Mesenchymal stem cell (in vitro differentiated cells and primary cell): ENCODE data around the gene FLT1.

Experiments
- DNase-seq: peaks from one replicate; pipeline ENCODE4 v3.0.0-alpha.2; 2013
- H2AFZ ChIP-seq: one replicate; pipeline ENCODE4 v1.6.1; 2013; ENCODE audit warnings: low read depth, mild to moderate bottlenecking, control low read depth, inconsistent platforms, low read length, moderate library complexity
- H2AK5ac ChIP-seq: 2 replicates; pipeline ENCODE4 v1.6.1; 2013; ENCODE audit warnings: low read length, moderate library complexity, mild to moderate bottlenecking, inconsistent platforms; ENCODE audit not compliant: severe bottlenecking
- H2BK120ac ChIP-seq: one replicate; pipeline ENCODE4 v1.6.1; 2013; ENCODE audit warnings: low read depth, mild to moderate bottlenecking, inconsistent platforms, low read length, moderate library complexity
- H2BK12ac ChIP-seq, 2 experiments: one replicate each; pipeline ENCODE4 v1.6.1; 2013; ENCODE audit warnings: inconsistent platforms in 2 of 2, low read length in 2 of 2, mild to moderate bottlenecking in 2 of 2, moderate library complexity in 2 of 2, control low read depth in 1 of 2
- H2BK15ac ChIP-seq: one replicate; pipeline ENCODE4 v1.6.1; 2013; ENCODE audit warnings: mild to moderate bottlenecking, low read depth, inconsistent platforms; ENCODE audit not compliant: poor library complexity, severe bottlenecking
- H2BK5ac ChIP-seq: 2 replicates; pipeline ENCODE4 v1.6.1; 2013; ENCODE audit warnings: low read depth, mild to moderate bottlenecking, low read length, control low read depth, inconsistent platforms; ENCODE audit not compliant: poor library complexity, severe bottlenecking
- H3K14ac ChIP-seq, 2 experiments: one replicate each; pipeline ENCODE4 v1.6.1; 2013; ENCODE audit warnings: inconsistent platforms in 2 of 2, low read length in 2 of 2, control low read depth in 1 of 2, mild to moderate bottlenecking in 1 of 2, moderate library complexity in 1 of 2
- H3K18ac ChIP-seq, 2 experiments: one replicate each; pipeline ENCODE4 v1.6.1; 2013; ENCODE audit warnings: inconsistent platforms in 2 of 2, low read length in 2 of 2, control low read depth in 1 of 2, low read depth in 1 of 2, mild to moderate bottlenecking in 1 of 2
- H3K23ac ChIP-seq, 2 experiments: one replicate each; pipeline ENCODE4 v1.6.1; 2013; ENCODE audit warnings: inconsistent platforms in 2 of 2, low read length in 2 of 2, mild to moderate bottlenecking in 2 of 2, moderate library complexity in 2 of 2, control low read depth in 1 of 2
- H3K27ac ChIP-seq: 2 replicates; pipeline ENCODE4 v1.5.1; 2013; ENCODE audit warnings: mild to moderate bottlenecking, moderate library complexity, low read length, control low read depth, inconsistent platforms; ENCODE audit not compliant: poor library complexity, severe bottlenecking
- H3K27me3 ChIP-seq, 2 experiments: 2 replicates each; pipeline versions ENCODE4 v1.6.1 to v1.7.0; 2013; ENCODE audit warnings: low read length in 2 of 2, mild to moderate bottlenecking in 2 of 2, moderate library complexity in 2 of 2, control low read depth in 1 of 2, inconsistent platforms in 1 of 2; ENCODE audit not compliant: control insufficient read depth in 1 of 2, insufficient read depth in 1 of 2
- H3K36me3 ChIP-seq, 2 experiments: 2 replicates each; pipeline versions ENCODE4 v1.6.1 to v1.7.0; 2013; ENCODE audit warnings: low read length in 2 of 2, control low read depth in 1 of 2, inconsistent platforms in 1 of 2, low read depth in 1 of 2, mild to moderate bottlenecking in 1 of 2; ENCODE audit not compliant: insufficient read depth in 2 of 2, control insufficient read depth in 1 of 2
- H3K4ac ChIP-seq, 2 experiments: one replicate each; pipeline ENCODE4 v1.6.1; 2013; ENCODE audit warnings: inconsistent platforms in 2 of 2, low read length in 2 of 2, mild to moderate bottlenecking in 2 of 2, moderate library complexity in 2 of 2, control low read depth in 1 of 2, low read depth in 1 of 2
- H3K4me1 ChIP-seq: 2 replicates; pipeline ENCODE4 v1.6.1; 2013; ENCODE audit warnings: low read depth, low read length, control low read depth; ENCODE audit not compliant: control insufficient read depth, insufficient read depth
- H3K4me2 ChIP-seq: 2 replicates; pipeline ENCODE4 v1.6.1; 2013; ENCODE audit warnings: low read length, mild to moderate bottlenecking, inconsistent platforms; ENCODE audit not compliant: poor library complexity, severe bottlenecking
- H3K4me3 ChIP-seq, 2 experiments: 2 replicates each; pipeline versions ENCODE4 v1.5.1 to v1.7.0; 2013; ENCODE audit warnings: low read length in 2 of 2, mild to moderate bottlenecking in 2 of 2, control low read depth in 1 of 2, low read depth in 1 of 2; ENCODE audit not compliant: insufficient read depth in 1 of 2
- H3K79me1 ChIP-seq: replicated peaks from 2 replicates; pipeline ENCODE4 v1.6.1; 2013; ENCODE audit warnings: mild to moderate bottlenecking, control low read depth, low read length, inconsistent platforms; ENCODE audit not compliant: poor library complexity, severe bottlenecking
- H3K9ac ChIP-seq: 2 replicates; pipeline ENCODE4 v1.7.0; 2013; ENCODE audit warnings: mild to moderate bottlenecking, low read length, moderate library complexity
- H3K9me3 ChIP-seq: 2 replicates; pipeline ENCODE4 v1.7.0; 2013; ENCODE audit warnings: mild to moderate bottlenecking, low read length; ENCODE audit not compliant: control insufficient read depth
- H4K8ac ChIP-seq: one replicate; pipeline ENCODE4 v1.6.1; 2013; ENCODE audit warnings: inconsistent platforms, mild to moderate bottlenecking, low read length, moderate library complexity
- H4K91ac ChIP-seq: one replicate; pipeline ENCODE4 v1.6.1; 2013; ENCODE audit warnings: mild to moderate bottlenecking, low read length, inconsistent platforms
- WGBS: methylation state at CpG from one replicate; pipeline ENCODE4 v1.1.7; 2013; ENCODE audit warnings: mixed read lengths; 5-methylcytosine and 5-hydroxymethylcytosine counted together

Gene FLT1

GRCh38 chr13:28271056-28271840 is 223.7 kb downstream of the FLT1 start:
- H2BK12ac ChIP-seq: no peak overlapping the region
- H3K4me1 ChIP-seq: no peaks in the 10 kb centered on the region
- no peak overlapping the region for H3K4me2 ChIP-seq
- no peak overlapping the region for H3K27ac ChIP-seq
- no CpG with 5 or more reads among the region's 2 CpGs for WGBS
- no peak overlapping the region for H2BK120ac ChIP-seq
- H3K23ac ChIP-seq: no peak overlapping the region
- DNase-seq: no peak
- H3K18ac ChIP-seq: no peak overlapping the region
- H3K36me3 ChIP-seq: peaks cover 3 to 64% of the 10 kb centered on the region in 2 experiments
- H4K8ac ChIP-seq: no peak overlapping the region
- H2AFZ ChIP-seq: no peak overlapping the region
- H3K27me3 ChIP-seq: no peaks in the 10 kb centered on the region
- no peak overlapping the region for H4K91ac ChIP-seq
- H3K4ac ChIP-seq: no peak overlapping the region
- H2BK5ac ChIP-seq: no peak overlapping the region
- H3K9me3 ChIP-seq: no peaks in the 10 kb centered on the region
- H2AK5ac ChIP-seq: no peak overlapping the region
- H2BK15ac ChIP-seq: no peak overlapping the region
- no peak overlapping the region for H3K4me3 ChIP-seq
- no peak overlapping the region for H3K14ac ChIP-seq
- H3K9ac ChIP-seq: no peak overlapping the region
- H3K79me1 ChIP-seq: peaks cover 4% of the 10 kb centered on the region

DNA sequence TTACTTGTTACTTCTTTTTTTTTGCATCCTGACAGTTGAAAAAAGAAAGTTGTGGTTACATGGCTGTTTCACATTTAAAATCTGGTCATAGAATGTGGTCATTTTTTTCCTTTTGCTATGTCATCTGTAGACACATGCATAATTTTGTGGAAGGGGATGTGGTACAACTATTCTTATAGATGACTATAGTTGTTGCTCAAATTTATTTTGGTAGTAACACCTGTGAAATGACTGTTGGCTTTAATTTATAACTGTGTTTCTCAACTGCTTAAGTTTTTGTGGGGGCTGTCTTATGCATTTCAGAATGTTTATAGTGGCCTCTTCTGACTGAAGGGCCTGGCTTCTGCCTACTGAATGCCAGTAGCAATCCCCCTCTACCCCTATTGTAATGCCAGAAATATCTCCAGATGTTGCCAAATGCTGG is 226.1 kb downstream of the FLT1 start:
- Histone ChIP-seq H3K4me2 (no peak overlapping the region), H4K8ac (no peak overlapping the region), H3K27ac (no peak overlapping the region), H3K9me3 (no peaks in the 10 kb centered on the region), H3K4ac (no peak overlapping the region), H3K4me1 (no peaks in the 10 kb centered on the region), H3K9ac (no peak overlapping the region), H2BK120ac (no peak overlapping the region), H3K36me3 (peaks cover 3 to 57% of the 10 kb centered on the region in 2 experiments), H3K18ac (no peak overlapping the region), H3K79me1 (peaks cover 5% of the 10 kb centered on the region), H2BK12ac (no peak overlapping the region), H3K27me3 (no peaks in the 10 kb centered on the region), H2AFZ (no peak overlapping the region), H2BK15ac (no peak overlapping the region), H2BK5ac (no peak overlapping the region), H3K14ac (no peak overlapping the region), H2AK5ac (no peak overlapping the region), H4K91ac (no peak overlapping the region), H3K23ac (no peak overlapping the region), H3K4me3 (no peak overlapping the region)
- no peak for DNase-seq

DNA sequence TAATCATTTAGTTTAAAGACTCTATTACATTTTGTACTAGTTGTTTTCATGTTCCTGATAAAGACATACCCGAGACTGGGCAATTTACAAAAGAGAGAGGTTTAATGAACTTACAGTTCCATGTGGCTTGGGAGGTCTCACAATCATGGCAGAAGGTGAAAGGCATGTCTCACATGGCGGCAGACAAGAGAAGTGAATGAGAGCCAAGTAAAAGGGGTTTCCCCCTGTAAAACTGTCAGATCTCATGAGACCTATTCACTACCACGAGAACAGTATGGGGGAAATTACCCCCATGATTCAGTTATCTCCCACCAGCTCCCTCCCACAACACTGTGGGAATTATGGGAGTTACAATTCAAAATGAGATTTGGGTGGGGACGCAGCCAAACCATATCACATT is 227.4 kb downstream of the FLT1 start:
- Histone ChIP-seq H2AK5ac (no peak overlapping the region), H2BK15ac (no peak overlapping the region), H3K27ac (no peak overlapping the region), H3K4me1 (no peaks in the 10 kb centered on the region), H4K91ac (no peak overlapping the region), H3K4me2 (no peak overlapping the region), H2BK120ac (no peak overlapping the region), H3K14ac (no peak overlapping the region), H2BK5ac (no peak overlapping the region), H4K8ac (no peak overlapping the region), H3K4ac (no peak overlapping the region), H3K36me3 (peaks cover 3 to 61% of the 10 kb centered on the region in 2 experiments), H3K18ac (no peak overlapping the region), H3K79me1 (peaks cover 6% of the 10 kb centered on the region), H3K27me3 (no peaks in the 10 kb centered on the region), H3K4me3 (no peak overlapping the region), H3K9ac (no peak overlapping the region), H3K9me3 (no peaks in the 10 kb centered on the region), H2AFZ (no peak overlapping the region), H3K23ac (no peak overlapping the region), H2BK12ac (no peak overlapping the region)
- WGBS: 100% methylated on average over 2 of the region's 4 CpGs
- DNase-seq: no peak

DNA sequence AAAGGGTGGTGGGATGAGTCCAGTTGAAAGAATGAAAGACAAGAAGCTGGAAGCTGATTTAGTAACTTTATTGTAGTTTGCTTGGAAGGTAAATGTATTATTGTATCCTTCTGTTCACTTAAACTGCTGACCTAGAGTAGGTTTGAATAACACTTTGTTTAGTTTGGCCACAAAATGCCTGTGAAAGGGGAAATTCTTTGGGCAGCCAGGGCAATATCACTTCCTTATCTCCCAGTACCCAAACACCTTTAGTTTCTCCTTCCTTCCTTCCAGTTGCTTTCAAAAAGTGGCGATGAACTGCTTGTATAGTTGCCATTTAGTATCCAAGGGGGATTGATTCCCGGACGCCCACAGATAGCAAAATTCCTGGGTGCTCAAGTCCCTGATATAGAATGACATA is 236.5 kb downstream of the FLT1 start:
- DNase-seq: no peak
- Histone ChIP-seq H2AFZ (no peak overlapping the region), H3K4me3 (no peak overlapping the region), H3K4me2 (no peak overlapping the region), H4K91ac (no peak overlapping the region), H3K4me1 (no peaks in the 10 kb centered on the region), H3K4ac (no peak overlapping the region), H3K23ac (no peak overlapping the region), H3K27ac (no peak overlapping the region), H3K36me3 (peaks cover 12 to 71% of the 10 kb centered on the region in 2 experiments), H3K79me1 (peaks cover 13% of the 10 kb centered on the region), H3K14ac (no peak overlapping the region), H2BK12ac (no peak overlapping the region), H3K27me3 (no peaks in the 10 kb centered on the region), H2BK5ac (no peak overlapping the region), H3K9me3 (no peaks in the 10 kb centered on the region), H2BK15ac (no peak overlapping the region), H3K9ac (no peak overlapping the region), H4K8ac (no peak overlapping the region), H3K18ac (no peak overlapping the region), H2BK120ac (no peak overlapping the region), H2AK5ac (no peak overlapping the region)
- 100% methylated on average over 1 of the region's 3 CpGs for WGBS
